Spleen (tissue), 11 donors: ENCODE data around the gene CIP2A. TPM values are rescaled to one million over a fixed set of nuclear protein-coding genes. Genes with fewer than 3 reads are reported as not detected.

Source experiments
- DNase-seq: peaks from one replicate; pipeline ENCODE4 v3.0.0-alpha.2; 2020
- H3K27ac ChIP-seq, 8 donors: fragments of 200-600 bp; sonication (generic) in 7 of 8; 1 replicate in 4 of 8; 2 replicates in 4 of 8; pipeline versions ENCODE4 v1.5.0 to v1.8.0; 2016 to 2021; ENCODE audit warnings: inconsistent platforms in 4 of 8, mild to moderate bottlenecking in 4 of 8, moderate library complexity in 1 of 8
- H3K27me3 ChIP-seq, 7 donors: fragments of 200-600 bp; sonication (generic) in 6 of 7; replicated peaks in 1 of 7; 1 replicate in 4 of 7; 2 replicates in 3 of 7; pipeline versions ENCODE4 v1.5.0 to v1.8.0; 2016 to 2021; ENCODE audit warnings: inconsistent platforms in 3 of 7, mild to moderate bottlenecking in 1 of 7
- H3K36me3 ChIP-seq, 6 donors: fragments of 200-600 bp; sonication (generic) in 5 of 6; 1 replicate in 4 of 6; 2 replicates in 2 of 6; pipeline versions ENCODE4 v1.5.0 to v1.8.0; 2016 to 2021; ENCODE audit warnings: inconsistent platforms in 2 of 6
- H3K4me1 ChIP-seq, 6 donors: fragments of 200-600 bp; sonication (generic) in 5 of 6; 1 replicate in 3 of 6; 2 replicates in 3 of 6; pipeline versions ENCODE4 v1.5.0 to v1.8.0; 2016 to 2021; ENCODE audit warnings: inconsistent platforms in 3 of 6
- H3K4me3 ChIP-seq, 8 donors: fragments of 200-600 bp; sonication (generic) in 7 of 8; 1 replicate in 4 of 8; 2 replicates in 4 of 8; pipeline versions ENCODE4 v1.5.0 to v1.8.0; 2016 to 2021; ENCODE audit warnings: inconsistent platforms in 4 of 8, mild to moderate bottlenecking in 4 of 8, moderate library complexity in 2 of 8
- H3K9me3 ChIP-seq, 8 donors: fragments of 200-600 bp; sonication (generic) in 7 of 8; 1 replicate in 4 of 8; 2 replicates in 4 of 8; pipeline versions ENCODE4 v1.5.0 to v1.8.0; 2016 to 2021; ENCODE audit warnings: inconsistent platforms in 4 of 8
- POLR2A ChIP-seq, 3 donors: fragments of 450-650 bp; IDR thresholded peaks; one replicate each; pipeline ENCODE4 v1.5.1; 2017; ENCODE audit warnings: antibody characterized with exemption in 3 of 3, mild to moderate bottlenecking in 1 of 3
- POLR2AphosphoS5 ChIP-seq, 3 donors: sonication (generic); formaldehyde crosslinking; IDR thresholded peaks; one replicate each; pipeline ENCODE4 v1.5.1; 2017; ENCODE audit warnings: antibody characterized with exemption in 3 of 3
- WGBS, 5 donors: extraction: QIAGEN DNeasy Blood & Tissue Kit in 3 of 5; methylation state at CpG; one replicate each; pipeline versions ENCODE4 v1.1.5 to v1.1.7; 2013 to 2018; 5-methylcytosine and 5-hydroxymethylcytosine counted together
- intact Hi-C: fragments of 100-400 bp; cut with DNase I; formaldehyde crosslinking; loops from one replicate; pipeline ENCODE4 v1.15.0; 2023; ENCODE audit warnings: low total_unique reads
- polyA plus RNA-seq, 3 donors: library from polyadenylated mRNA; stranded (reverse); fragments of 200-250 nt; gene quantifications; one replicate each; pipeline ENCODE4 v1.2.1, GENCODE V29; 2013
- small RNA-seq, 4 donors: library from RNA; depleted of rRNA; stranded (forward); fragments of <200 nt; gene quantifications; one replicate each; pipeline ENCODE3, GENCODE V24; 2016
- total RNA-seq, 7 donors: library from RNA; depleted of rRNA in 3 of 7; stranded (reverse); fragments of >200 nt in 3 of 7; fragmentation: NEBNext Ultra II Directional in 4 of 7; extraction: Animal tissue kit (Norgen Biotek cat#: 25700) in 4 of 7; gene quantifications; one replicate each; pipeline versions ENCODE4 v1.1.0 to v1.2.1, GENCODE V29; 2016 to 2021
- TF ChIP-seq, protein P1 (sequence below), 11 experiments: fragments of 200-600 bp in 7 of 11; fragments of 450-650 bp in 4 of 11; sonication (generic) in 4 of 11; IDR thresholded peaks in 8 of 11; conservative IDR thresholded peaks in 3 of 11; 1 replicate in 7 of 11; 2 replicates in 4 of 11; pipeline versions ENCODE4 v1.4.0 to v1.8.0; 2016 to 2021; ENCODE audit warnings: antibody characterized with exemption in 11 of 11, inconsistent platforms in 4 of 11, mild to moderate bottlenecking in 1 of 11
- donor health status: healthy with polysubstance abuse.
- donor health status: DM: no; HTN: no; CAD: no; lungs with moderate emphysema.
- donor health status: DM: no; HTN: no; CAD: no.
- donor health status: Bipolar disorder and iron deficiency.
- donor health status: healthy.
- donor health status: DM: no; HTN: no; CAD: no.
- donor health status: DM: yes; HTN: yes; CAD: no.

The CIP2A gene
- total and polyA plus RNA-seq, 10 donors: 2.2 to 15.7 (median 8.1) TPM

- Histone ChIP-seq H3K9me3 (no peaks in the 10 kb centered on the region), H3K4me1 (no peaks in the 10 kb centered on the region), H3K4me3 (no peak overlapping the region), H3K27me3 (no peaks in the 10 kb centered on the region), H3K36me3 (no peaks in the 10 kb centered on the region), H3K27ac (no peak overlapping the region)
- 81 to 96% (median 94%) methylated on average over 1 of the region's 1 CpG for WGBS, 5 donors
- DNase-seq: no peak
- TF ChIP-seq, protein P1, sequence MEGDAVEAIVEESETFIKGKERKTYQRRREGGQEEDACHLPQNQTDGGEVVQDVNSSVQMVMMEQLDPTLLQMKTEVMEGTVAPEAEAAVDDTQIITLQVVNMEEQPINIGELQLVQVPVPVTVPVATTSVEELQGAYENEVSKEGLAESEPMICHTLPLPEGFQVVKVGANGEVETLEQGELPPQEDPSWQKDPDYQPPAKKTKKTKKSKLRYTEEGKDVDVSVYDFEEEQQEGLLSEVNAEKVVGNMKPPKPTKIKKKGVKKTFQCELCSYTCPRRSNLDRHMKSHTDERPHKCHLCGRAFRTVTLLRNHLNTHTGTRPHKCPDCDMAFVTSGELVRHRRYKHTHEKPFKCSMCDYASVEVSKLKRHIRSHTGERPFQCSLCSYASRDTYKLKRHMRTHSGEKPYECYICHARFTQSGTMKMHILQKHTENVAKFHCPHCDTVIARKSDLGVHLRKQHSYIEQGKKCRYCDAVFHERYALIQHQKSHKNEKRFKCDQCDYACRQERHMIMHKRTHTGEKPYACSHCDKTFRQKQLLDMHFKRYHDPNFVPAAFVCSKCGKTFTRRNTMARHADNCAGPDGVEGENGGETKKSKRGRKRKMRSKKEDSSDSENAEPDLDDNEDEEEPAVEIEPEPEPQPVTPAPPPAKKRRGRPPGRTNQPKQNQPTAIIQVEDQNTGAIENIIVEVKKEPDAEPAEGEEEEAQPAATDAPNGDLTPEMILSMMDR (IDR thresholded peaks at IDR 0.05 in 8 of 11, conservative IDR thresholded peaks at IDR 0.05 in 3 of 11): no peak
- TF ChIP-seq POLR2A (IDR thresholded peaks at IDR 0.05): no peak
- no peak for TF ChIP-seq POLR2AphosphoS5 (IDR thresholded peaks at IDR 0.05)
- intact Hi-C loops: no loop called here
Measured at GRCh38 chr3:108500728-108501127, 88.5 kb downstream of the CIP2A start.

Small RNA genes within 50 kb of the gene (small RNA-seq; reads per million reads assigned to genes)
- gene RF00156: 0 reads per million in 4 donors

Other genes with a start within 250 kb of the CIP2A start
- 1 to 10 TPM in 1 of 7 donors, under 1 TPM in 6; 0.06 to 3.0 (median 0.33) TPM for gene MYH15, start 78.8 kb downstream of the CIP2A start, total RNA-seq
- gene MYH15, start 78.8 kb downstream of the CIP2A start, polyA plus RNA-seq: under 1 TPM; 0.02 to 0.10 (median 0.08) TPM
- 10 to 100 TPM; 14.2 to 24.4 (median 16.1) TPM for gene DZIP3, start 284 bp upstream of the CIP2A start, total RNA-seq
- 1 to 10 TPM; 4.8 to 5.3 (median 5.2) TPM for gene DZIP3, start 284 bp upstream of the CIP2A start, polyA plus RNA-seq
- gene RETNLB, start 168.0 kb upstream of the CIP2A start, total RNA-seq: not detected
- gene RETNLB, start 168.0 kb upstream of the CIP2A start, polyA plus RNA-seq: not detected
- 10 to 100 TPM in 5 of 7 donors, 1 to 10 TPM in 2; 7.5 to 20.5 (median 12.6) TPM for gene TRAT1, start 233.3 kb upstream of the CIP2A start, total RNA-seq
- gene TRAT1, start 233.3 kb upstream of the CIP2A start, polyA plus RNA-seq: 1 to 10 TPM; 2.2 to 4.2 (median 2.7) TPM